Measurements from ENCODE around the gene RABGAP1L.
A peak's percentile ranks its signal among the peaks of the same experiment; 100 is the strongest.
"Not testable (repeated sequence)": the region's sequence is repeated elsewhere in the genome, so short reads cannot be mapped to it uniquely, and the experiment has no call there.

Gene RABGAP1L

DNA sequence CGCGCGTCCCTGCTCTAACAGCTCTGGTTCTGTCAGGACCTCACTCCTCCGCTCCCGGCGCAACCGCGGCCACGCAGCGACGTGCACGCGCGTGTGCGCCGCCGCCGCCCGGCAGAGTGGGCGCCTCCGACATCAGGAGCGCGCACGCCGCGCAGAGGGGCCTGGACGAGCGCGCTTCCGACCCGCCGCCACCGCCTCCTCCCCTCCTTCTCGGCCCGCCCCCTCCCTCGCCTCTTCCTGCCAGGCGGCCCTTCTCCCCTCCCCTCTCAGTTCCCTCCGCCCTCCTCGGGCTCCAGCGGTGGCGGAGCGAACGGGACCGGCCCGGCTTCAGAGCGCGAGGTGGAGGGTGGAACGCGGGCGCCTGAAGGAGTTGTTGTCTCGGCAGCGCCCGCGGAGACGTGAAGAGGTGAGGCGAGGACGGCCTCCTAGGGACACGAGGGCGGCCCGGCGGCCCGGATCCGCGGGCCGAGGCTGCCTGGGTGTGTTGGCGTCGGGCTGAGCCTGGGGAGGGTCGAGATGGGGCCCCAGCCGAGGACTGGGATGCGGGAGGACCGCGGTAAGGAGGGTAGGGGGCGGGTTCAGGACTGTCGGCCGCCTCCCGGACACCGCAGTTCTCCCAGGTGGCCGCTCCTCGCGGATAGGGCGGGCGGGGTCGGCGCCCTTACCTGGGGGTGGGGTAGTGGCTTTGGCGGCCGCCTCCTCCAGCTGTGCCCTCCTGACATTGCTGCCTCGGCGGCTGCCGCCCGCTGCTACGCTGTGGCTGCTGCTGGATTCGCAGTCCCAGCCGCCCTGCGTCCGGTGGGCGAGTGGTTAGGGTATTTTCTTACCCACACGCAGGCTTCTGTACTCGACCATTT, at the start of gene RABGAP1L:
Gene RABGAP1L (plus strand): TSS at position 269 of the 857 bp plus-strand sequence.
- peak; percentile 78 to 84 for DNase-seq (ENCODE audit: low read depth in 1 of 2, low spot score in 1 of 2)

DNA sequence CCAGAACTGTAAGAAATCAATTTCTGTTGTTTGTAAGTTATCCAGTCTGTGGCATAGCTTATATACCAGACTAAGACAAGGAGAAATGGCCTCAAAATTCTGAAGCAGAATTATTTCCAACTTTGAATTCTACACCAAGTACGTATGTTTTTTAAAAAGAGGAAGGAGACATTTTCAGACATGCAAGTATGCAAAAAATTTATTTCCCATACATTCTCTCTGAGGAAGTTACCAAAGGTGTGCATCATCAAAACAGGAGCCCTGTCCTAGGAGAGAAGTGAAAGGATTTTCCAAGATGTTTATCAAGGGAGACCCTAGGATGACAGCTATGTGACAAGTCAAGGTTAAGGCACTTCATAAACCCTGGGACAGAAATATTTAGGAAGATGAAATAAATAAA, 49.3 kb upstream of the RABGAP1L start:
- no peak for DNase-seq (ENCODE audit: low read depth in 1 of 2, low spot score in 1 of 2)

DNA sequence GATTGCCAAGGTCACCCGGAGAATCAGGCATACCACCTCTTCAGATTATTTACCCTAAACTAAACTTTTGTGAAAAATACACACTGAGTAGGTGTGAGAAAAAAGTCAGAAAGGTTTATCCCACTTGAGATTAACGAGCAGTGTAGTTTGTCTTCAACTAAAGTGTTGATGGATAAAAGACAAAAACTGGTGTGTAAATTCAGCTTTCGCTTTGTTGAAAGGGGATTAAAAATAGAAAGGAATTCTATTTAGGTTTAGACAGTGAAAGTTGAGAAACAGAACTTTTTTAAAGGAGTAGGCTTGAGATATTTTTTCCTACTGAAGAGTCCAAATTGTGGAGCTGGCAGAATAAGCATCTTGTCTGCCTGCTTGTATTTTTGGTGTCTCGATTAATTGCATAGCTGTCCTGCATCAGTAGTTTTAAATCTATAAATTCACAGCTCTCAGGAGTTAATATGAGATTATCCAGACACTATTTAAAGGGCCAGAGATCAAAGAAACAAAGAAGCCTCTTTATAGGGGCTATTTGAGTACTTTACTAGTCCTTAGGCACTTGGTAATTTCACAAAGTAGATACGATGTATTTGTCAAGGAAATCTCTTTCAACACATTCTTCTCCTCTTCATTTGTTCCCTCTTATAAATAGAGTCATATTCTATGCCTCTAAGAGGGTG, 46.7 kb upstream of the RABGAP1L start:
- DNase-seq (ENCODE audit: low read depth in 1 of 2, low spot score in 1 of 2), result no peak

DNA sequence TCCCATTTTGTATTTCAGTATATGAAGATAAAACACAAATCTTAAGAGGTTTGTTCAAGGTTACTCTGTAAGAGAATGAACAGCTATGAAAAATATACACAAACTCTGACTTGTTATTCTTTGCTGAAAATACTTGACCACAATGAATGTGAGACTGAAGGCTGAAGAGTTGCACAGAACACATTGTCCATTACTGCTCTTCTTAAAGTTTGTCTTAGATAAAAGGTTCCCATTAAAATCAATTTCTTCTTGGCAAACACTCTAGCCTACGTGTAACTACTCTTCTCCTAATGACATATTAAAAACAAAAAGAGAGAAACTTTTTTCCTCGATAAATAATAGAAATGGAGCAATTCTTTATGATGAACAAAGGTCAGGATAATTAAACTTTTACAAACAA, 45.2 kb upstream of the RABGAP1L start:
- no peak for DNase-seq (ENCODE audit: low read depth in 1 of 2, low spot score in 1 of 2)

DNA sequence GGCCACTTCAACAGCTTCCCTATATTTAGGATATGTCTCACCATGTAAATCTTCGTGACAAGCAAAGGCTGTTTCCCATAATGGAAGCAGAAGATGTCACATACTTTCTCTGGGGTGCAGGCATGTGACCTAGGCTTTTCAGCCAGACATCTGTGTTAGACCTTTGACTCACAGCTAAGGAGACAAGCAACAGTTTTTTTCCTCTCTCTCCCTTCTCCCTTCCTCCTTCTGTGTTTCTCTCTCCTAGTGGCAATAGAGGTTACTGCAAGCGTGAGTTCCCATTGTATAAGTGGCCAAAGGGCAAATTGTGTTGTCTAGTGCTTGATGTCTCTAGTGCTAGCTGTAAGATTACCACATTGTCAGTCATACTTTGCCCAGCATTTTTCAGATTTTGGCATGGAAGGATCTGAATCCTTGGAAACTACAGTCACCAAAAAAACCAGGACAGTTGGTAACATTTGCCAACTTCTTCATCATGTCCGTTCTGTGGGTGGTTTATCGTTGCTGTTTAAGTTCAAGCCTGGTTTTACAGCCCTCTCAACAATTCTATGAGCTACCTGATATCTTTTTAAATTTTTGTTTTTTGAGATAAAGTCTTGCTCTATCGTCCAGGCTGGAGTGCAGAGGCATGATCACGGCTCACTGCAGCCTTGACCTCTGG, 44.4 kb upstream of the RABGAP1L start:
- peak in 1 of 2 donors; percentile 6 for DNase-seq (ENCODE audit: low read depth in 1 of 2, low spot score in 1 of 2)

DNA sequence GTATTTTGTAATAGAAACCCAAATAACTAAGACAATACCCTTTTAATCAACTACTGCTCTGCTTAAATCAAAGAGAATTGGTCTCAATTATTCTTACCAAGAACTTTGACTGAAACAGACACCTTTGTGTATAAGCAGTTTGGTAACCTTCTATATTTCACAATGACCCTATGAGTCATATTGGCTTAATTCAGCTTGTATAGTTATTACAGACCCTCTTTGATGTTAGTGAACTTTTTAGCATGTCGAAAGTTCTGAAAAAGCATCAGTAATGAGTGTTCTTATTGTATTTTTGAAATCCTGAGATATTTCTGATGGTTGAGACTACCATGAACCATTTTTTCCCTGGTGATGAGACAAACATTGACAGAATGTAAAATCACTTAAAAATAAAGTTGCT, 43.3 kb upstream of the RABGAP1L start:
- DNase-seq (ENCODE audit: low read depth in 1 of 2, low spot score in 1 of 2), result no peak

DNA sequence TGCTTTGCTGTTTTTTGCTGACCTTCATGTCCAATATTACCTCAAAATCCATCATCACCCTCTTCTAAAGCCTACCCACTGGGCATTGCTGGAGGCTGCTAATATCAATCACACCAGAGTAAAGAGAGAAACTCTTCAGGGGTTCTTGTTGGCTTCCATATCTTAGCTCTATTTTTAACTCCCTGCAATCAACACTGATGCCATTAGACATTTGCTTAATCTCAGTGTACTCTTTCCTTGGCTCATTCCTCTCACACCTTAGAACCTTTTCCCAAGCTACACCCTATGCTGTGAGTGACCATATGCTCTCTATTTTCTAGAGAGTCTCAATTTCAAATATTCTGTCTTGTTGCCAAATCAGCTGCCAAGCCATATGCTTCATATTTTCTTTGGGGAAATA, 40.6 kb upstream of the RABGAP1L start:
- DNase-seq (ENCODE audit: low read depth in 1 of 2, low spot score in 1 of 2), result no peak

DNA sequence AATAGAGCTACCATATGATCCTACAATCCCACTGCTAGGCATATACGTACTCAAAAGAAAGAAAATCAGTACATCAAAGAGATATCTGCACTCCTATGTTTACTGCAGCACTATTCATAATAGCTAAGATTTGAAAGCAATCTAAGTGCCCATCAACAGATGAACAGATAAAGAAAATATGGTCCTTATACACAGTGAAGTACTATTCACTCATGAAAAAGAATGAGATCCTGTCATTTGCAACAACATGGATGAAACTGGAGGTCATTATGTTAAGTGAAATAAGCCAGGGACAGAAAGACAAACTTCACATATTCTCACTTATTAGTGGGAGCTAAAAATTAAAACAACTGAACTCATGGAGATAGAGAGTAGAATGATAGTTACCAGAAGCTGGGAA, 37.0 kb upstream of the RABGAP1L start:
- DNase-seq (ENCODE audit: low read depth in 1 of 2, low spot score in 1 of 2), result not testable (repeated sequence)

DNA sequence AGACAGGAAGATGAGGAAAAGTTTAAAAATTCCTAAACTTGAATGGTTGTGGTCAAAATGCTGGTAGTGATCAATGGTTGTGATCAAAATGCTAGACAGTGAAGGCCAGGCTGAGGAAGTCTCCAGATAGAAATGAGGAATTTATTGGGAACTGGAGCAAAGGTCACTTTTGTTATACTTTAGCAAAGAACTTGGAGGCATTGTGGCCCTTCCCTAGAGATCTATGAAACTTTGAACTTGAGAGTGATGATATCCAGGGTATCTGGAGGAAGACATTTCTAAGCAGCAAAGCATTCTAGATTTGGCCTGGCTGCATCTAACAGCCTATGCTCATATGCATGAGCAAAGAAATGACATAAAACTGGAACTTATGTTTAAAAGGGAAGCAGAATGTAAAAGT, 35.5 kb upstream of the RABGAP1L start:
- DNase-seq (ENCODE audit: low read depth in 1 of 2, low spot score in 1 of 2), result no peak

DNA sequence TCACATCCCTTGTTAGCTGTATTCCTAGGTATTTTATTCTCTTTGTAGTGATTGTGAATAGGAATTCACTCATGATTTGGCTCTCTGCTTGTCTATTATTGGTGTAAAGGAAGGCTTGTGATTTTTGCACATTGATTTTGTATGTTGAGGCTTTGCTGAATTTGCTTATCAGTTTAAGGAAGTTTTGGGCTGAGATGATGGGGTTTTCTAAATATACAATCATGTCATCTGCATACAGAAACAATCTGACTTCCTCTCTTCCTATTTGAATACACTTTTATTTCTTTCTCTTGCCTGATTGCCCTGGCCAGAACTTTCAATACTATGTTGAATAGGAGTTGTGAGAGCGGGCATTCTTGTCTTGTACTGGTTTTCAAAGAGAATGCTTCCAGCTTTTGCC, 32.1 kb upstream of the RABGAP1L start:
- not testable (repeated sequence) for DNase-seq (ENCODE audit: low read depth in 1 of 2, low spot score in 1 of 2)

DNA sequence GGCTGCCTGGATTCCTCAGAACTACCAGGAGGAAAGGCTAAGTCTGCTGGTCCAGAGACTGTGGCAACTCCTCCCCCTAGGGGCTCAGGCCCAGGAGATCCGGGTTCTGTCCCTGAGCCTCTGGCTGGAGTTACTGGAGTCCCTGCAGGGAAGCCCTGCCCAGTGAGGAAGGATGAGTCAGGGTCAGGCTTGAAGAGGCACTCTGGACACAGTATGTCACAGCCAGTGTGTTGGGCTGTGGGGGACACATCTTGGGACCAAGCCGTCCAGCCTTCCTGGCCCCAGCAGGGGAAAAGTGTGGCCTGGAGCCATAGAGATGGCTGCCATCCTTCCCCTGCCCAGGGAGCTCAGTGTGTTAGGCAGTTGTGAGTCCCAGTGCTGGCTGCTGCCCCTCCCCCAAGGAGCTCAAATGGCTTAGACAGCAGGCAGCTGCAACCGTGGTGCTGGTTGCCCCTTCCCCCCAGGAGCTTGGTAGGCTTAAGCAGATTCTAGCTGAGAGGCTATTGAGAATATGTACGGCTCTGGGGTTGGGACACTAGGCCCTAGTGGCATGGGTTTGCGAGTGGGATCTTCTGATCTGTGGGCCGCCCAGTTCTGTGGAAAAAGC, 28.2 kb upstream of the RABGAP1L start:
- no peak for DNase-seq (ENCODE audit: low read depth in 1 of 2, low spot score in 1 of 2)

DNA sequence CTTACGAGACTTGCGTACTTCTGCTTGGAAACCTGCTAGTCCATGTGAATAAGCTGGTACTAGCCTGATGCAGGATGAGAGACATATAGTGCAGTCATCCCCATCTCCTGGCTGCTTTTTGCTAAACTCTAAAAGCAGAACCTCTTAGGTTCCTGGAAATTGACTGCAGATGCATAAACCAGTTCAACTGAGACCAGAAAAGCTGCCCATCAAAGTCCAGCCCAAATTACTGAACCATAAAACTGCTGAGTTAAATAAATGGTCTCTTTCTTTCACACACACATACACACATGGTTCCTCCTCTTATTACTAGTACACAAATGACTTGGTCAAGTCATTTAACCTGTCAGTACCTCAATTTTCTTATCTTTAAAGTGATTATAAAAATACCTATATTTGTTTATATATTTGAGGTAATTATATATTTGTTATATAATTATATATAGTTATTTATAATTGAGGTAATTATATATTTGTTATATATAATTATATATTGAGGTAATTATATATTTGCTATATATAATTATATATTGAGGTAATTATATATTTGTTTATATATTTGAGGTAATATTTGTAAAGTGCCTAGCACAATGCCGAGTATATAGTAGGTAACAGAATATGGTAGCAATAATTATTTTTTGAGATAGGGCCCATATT, 25.2 kb upstream of the RABGAP1L start:
- DNase-seq (ENCODE audit: low read depth in 1 of 2, low spot score in 1 of 2), result no peak

DNA sequence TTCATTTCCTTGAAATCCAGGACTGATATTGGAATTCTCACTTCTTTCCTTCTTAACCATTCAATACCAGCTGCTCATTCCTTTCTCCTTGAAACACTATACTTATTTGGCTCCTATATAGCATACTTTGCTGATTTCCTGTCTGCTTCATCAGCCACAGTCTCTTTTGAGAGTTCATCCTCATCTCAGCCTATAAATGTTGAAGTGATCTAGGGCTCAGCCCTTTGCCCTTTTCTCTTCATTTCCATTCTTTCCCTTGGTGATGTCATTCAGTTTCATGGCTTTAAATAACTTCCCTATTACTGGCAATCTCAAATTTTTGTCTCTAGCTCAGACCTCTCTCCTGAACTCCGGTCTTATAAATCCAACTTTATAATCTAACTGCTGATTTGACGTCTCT, 24.1 kb upstream of the RABGAP1L start:
- no peak for DNase-seq (ENCODE audit: low read depth in 1 of 2, low spot score in 1 of 2)

DNA sequence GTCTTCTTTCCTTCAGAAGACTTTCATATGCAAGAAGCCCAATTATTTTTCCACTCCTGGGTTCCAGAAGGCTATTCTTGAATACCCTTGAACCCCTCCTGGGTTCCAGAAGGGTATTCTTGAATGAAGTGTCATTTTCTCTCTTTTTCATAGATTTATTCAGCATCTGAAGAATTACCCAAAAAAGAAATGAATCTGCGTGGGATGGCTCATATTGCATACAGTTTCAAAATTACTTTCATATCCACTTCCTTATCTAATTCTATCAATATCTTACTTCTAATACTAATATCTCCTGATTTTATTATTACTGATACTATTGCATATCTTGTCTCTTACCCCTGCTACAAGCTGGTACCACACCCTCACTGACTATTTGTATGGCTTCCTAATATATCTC, 22.6 kb upstream of the RABGAP1L start:
- no peak for DNase-seq (ENCODE audit: low read depth in 1 of 2, low spot score in 1 of 2)

DNA sequence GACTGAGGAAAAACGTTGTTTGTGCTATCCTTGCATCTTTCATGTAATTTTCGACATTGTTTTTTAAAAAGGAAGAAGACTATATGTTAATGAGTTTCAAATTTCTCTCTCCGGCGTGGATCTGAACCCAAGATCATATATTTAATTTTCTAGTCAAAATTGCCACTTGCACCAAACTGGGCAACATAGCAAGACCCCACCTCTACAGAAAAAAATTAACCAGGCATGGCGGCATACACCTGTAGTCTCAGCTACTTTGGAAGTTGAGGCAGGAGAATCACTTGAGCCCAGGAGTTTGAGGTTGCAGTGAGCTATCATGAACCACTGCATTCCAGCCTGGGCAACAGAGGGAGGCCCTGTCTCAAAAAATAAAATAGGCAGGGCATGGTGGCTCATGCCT, 16.5 kb upstream of the RABGAP1L start:
- no peak for DNase-seq (ENCODE audit: low read depth in 1 of 2, low spot score in 1 of 2)

DNA sequence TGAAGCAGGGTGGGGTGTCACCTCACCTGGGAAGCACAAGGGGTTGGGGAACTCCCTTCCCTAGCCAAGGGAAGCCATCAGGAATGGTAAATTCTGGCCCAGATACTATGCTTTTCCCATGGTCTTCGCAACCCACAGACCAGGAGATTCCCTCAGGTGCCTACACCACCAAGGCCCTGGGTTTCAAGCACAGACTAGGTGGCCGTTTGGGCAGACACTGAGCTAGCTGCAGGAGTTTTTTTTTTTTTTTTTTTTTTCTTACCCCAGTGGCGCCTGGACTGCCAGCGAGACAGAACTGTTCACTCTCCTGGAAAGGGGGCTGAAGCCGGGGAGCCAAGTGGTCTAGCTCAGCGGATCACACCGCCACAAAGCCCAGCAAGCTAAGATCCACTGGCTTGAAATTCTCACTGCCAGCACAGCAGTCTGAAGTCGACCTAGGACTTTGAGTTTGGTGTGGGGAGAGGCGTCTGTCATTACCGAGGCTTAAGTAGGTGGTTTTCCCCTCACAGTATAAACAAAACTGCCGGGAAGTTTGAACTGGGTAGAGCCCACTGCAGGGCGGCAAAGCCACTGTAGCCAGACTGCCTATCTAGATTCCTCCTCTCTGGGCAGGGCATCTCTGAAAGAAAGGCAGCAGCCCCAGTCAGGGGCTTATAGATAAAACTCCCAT, 15.5 kb upstream of the RABGAP1L start:
- DNase-seq (ENCODE audit: low read depth in 1 of 2, low spot score in 1 of 2), result not testable (repeated sequence)

DNA sequence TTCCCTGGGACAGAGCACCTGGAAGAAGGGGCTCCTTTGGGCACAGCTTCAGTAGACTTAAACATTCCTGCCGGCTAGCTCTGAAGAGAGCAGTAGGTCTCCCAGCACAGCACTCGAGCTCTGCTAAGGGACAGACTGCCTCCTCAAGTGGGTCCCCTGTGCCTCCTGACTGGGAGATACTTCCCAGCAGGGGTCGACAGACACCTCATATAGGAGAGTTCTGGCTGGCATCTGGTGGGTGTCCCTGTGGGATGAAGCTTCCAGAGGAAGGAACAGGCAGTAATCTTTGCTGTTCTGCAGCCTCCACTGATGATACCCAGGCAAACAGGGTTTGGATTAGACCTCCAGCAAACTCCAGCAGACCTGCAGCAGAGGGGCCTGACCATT, 14.9 kb upstream of the RABGAP1L start:
- DNase-seq (ENCODE audit: low read depth in 1 of 2, low spot score in 1 of 2), result not testable (repeated sequence)

DNA sequence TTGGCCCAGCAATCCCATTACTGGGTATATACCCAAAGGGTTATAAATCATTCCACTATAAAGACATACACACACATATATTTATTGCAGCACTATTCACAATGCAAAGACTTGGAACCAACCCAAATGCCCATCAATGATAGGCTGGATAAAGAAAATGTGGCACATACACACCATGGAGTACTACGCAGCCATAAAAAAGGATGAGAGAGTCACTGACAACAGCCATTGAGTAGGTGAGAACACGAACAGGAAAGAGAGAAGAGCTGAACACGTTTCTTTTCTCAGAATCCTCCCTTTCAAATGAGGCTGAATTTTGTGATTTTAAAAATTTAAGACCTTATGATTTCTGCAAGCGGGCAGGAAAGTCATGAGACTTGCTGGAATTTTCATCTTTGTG, 10.1 kb upstream of the RABGAP1L start:
- DNase-seq (ENCODE audit: low read depth in 1 of 2, low spot score in 1 of 2), result no peak

DNA sequence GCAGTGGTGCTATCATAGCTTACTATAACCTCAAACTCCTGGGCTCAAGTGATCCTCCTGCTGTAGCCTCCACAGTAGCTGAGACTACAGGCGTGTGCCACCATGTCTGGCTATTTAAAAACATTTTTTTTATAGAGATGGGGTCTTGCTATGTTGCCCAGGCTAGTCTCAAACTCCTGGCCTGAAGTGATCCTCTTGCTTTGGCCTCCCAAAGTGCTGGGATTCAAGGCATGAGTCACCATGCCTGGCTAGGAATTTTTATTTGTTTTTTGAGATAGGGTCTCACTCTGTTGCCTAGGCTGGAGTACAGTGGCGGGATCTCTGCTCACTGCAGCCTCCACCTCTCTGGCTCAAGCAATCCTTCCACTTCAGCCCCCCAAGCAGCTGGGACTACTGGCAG, 8.8 kb upstream of the RABGAP1L start:
- DNase-seq (ENCODE audit: low read depth in 1 of 2, low spot score in 1 of 2), result no peak

DNA sequence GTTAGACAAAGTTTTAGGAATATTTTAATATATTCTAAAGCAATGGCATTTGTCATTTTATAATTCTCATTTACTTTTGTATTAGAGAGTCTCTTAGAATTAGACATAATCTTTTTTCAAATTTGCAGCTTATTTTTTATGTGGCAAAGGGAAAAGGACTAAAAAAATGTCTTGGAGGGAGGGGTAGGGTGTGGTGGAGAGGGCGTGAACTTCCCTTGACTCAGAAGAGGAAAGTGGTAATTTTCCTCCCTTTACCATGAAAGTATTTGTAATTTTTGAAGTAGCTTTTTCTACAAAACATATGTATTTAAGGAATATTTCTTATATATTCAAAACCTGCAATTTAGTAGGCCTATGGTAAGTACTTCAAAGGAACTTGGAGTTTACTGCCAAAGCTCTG, 6.9 kb upstream of the RABGAP1L start:
- DNase-seq (ENCODE audit: low read depth in 1 of 2, low spot score in 1 of 2), result no peak

All from activated CD4-positive, alpha-beta T cell treated with anti-CD3 and anti-CD28 coated beads, Interleukin-2, amount 50 U/mL, for 24 hours (primary cell).